ENCODE measurements around the gene COX6A1. TPM values are rescaled to one million over a fixed set of nuclear protein-coding genes. Genes with fewer than 3 reads are reported as not detected.

The COX6A1 gene
- total and polyA plus RNA-seq, 2 donors (not counting 1 experiment from before 2014, with no cell fraction given), result 137 to 484 TPM

DNA sequence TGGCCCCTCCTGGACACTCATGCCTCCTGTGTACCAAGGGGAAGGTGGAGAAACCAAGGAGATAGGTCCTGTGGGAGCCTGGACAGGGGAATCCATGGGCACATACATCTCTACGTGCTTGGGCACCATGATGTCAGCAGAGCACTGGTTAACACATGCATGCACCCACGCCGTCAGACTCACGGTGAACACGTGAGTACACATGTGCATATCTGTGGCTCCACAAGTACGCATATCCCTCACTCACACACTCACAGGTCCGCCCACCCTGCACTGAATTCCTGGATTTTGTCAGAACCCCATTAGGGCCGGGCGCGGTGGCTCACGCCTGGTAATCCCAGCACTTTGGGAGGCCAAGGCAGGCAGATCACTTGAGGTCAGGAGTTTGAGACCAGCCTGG lies 29.1 kb upstream of the COX6A1 start:
- Histone ChIP-seq H3K36me3 (replicated peaks in 1 of 2; ENCODE audit: control extremely low read depth in 1 of 2, control insufficient read depth in 1 of 2, extremely low read depth in 1 of 2, insufficient read depth in 2 of 2, low read length in 1 of 2) (no peaks in the 10 kb centered on the region), H3K4me2 (replicated peaks; ENCODE audit: low read depth, low read length, poor library complexity, severe bottlenecking) (no peak overlapping the region), H3K4me1 (ENCODE audit: control insufficient read depth in 2 of 2, insufficient read depth in 2 of 2, low read length in 2 of 2) (no peaks in the 10 kb centered on the region), H2AFZ (ENCODE audit: insufficient read depth, low read depth, low read length, poor library complexity, severe bottlenecking) (no peak overlapping the region), H3K27me3 (replicated peaks in 1 of 4; ENCODE audit: control extremely low read depth in 1 of 4, control insufficient read depth in 3 of 4, insufficient read depth in 4 of 4, low read length in 3 of 4) (peaks cover 0 to 3% (median 0%) of the 10 kb centered on the region in 4 experiments), H3K27ac (ENCODE audit: low read length in 2 of 2) (no peak overlapping the region), H3K9ac (ENCODE audit: low read length) (no peak overlapping the region), H3K4me3 (ENCODE audit: control extremely low read depth in 1 of 5, extremely low read depth in 1 of 5, insufficient read depth in 1 of 5, low read depth in 2 of 5, low read length in 4 of 5) (no peak overlapping the region), H4K20me1 (ENCODE audit: control insufficient read depth, insufficient read depth, low read length, poor library complexity, severe bottlenecking) (no peaks in the 10 kb centered on the region), H3K79me2 (ENCODE audit: control insufficient read depth, insufficient read depth, low read length) (no peaks in the 10 kb centered on the region), H3K9me3 (ENCODE audit: control extremely low read depth in 1 of 3, control insufficient read depth in 2 of 3, insufficient read depth in 1 of 3, low read length in 2 of 3) (peaks cover 0 to 4% (median 0%) of the 10 kb centered on the region in 3 donors)
- H3K9me3 Mint-ChIP-seq (ENCODE audit: insufficient read depth), result no peaks in the 10 kb centered on the region
- no peak for ATAC-seq (ENCODE audit: low read depth)
- H3K27me3 Mint-ChIP-seq, result peaks cover 11% of the 10 kb centered on the region
- CTCF ChIA-PET, result interaction anchor here (1.6 kb wide), 1 partner anchor 20 kb away, joined by 4 read pairs; no protein-coding TSS in a partner anchor
- TF ChIP-seq EZH2 (IDR thresholded peaks at IDR 0.05; ENCODE audit: borderline replicate concordance, insufficient read depth, low read depth, low read length, poor library complexity, severe bottlenecking), result no peak
- TF ChIP-seq, protein P1, sequence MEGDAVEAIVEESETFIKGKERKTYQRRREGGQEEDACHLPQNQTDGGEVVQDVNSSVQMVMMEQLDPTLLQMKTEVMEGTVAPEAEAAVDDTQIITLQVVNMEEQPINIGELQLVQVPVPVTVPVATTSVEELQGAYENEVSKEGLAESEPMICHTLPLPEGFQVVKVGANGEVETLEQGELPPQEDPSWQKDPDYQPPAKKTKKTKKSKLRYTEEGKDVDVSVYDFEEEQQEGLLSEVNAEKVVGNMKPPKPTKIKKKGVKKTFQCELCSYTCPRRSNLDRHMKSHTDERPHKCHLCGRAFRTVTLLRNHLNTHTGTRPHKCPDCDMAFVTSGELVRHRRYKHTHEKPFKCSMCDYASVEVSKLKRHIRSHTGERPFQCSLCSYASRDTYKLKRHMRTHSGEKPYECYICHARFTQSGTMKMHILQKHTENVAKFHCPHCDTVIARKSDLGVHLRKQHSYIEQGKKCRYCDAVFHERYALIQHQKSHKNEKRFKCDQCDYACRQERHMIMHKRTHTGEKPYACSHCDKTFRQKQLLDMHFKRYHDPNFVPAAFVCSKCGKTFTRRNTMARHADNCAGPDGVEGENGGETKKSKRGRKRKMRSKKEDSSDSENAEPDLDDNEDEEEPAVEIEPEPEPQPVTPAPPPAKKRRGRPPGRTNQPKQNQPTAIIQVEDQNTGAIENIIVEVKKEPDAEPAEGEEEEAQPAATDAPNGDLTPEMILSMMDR (IDR thresholded peaks at IDR 0.05), result no peak
- H3K4me1 Mint-ChIP-seq, result no peaks in the 10 kb centered on the region
- no peak for DNase-seq
- intact Hi-C loops (cut with micrococcal nuclease), result no loop called here
- no peak overlapping the region for H3K4me3 Mint-ChIP-seq
- WGBS (ENCODE audit: insufficient coverage), result 90% methylated on average over 7 of the region's 11 CpGs
- POLR2A ChIA-PET, result no interaction called here
- H3K27ac Mint-ChIP-seq, result no peak overlapping the region

DNA sequence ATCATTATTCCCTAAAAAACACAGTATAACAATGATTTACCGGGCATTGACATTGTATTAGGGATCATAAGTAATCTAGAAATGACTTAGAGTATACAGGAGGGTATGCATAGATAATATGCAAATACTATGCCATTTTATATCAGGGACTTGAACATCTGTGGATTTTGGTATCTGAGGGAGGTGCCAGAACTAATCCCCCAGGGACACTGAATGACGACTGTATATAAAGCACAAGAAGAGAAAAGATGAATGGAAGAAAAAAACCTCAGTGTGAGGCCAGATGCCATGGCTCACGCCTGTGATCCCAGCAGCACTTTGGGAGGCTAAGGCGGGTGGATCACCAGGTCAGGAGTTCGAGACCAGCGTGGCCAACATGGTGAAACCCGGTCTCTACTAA lies 25.5 kb upstream of the COX6A1 start:
- Mint-ChIP-seq H3K27ac (no peak overlapping the region), H3K27me3 (peaks cover 22% of the 10 kb centered on the region), H3K4me3 (no peak overlapping the region), H3K9me3 (ENCODE audit: insufficient read depth) (no peaks in the 10 kb centered on the region), H3K4me1 (no peaks in the 10 kb centered on the region)
- Histone ChIP-seq H3K9me3 (ENCODE audit: control extremely low read depth in 1 of 3, control insufficient read depth in 2 of 3, insufficient read depth in 1 of 3, low read length in 2 of 3) (no peaks in the 10 kb centered on the region), H3K27ac (ENCODE audit: low read length in 2 of 2) (no peak overlapping the region), H2AFZ (ENCODE audit: insufficient read depth, low read depth, low read length, poor library complexity, severe bottlenecking) (no peak overlapping the region), H3K36me3 (replicated peaks in 1 of 2; ENCODE audit: control extremely low read depth in 1 of 2, control insufficient read depth in 1 of 2, extremely low read depth in 1 of 2, insufficient read depth in 2 of 2, low read length in 1 of 2) (no peaks in the 10 kb centered on the region), H3K4me2 (replicated peaks; ENCODE audit: low read depth, low read length, poor library complexity, severe bottlenecking) (no peak overlapping the region), H4K20me1 (ENCODE audit: control insufficient read depth, insufficient read depth, low read length, poor library complexity, severe bottlenecking) (no peaks in the 10 kb centered on the region), H3K27me3 (replicated peaks in 1 of 4; ENCODE audit: control extremely low read depth in 1 of 4, control insufficient read depth in 3 of 4, insufficient read depth in 4 of 4, low read length in 3 of 4) (peaks cover 0 to under 1% (median 0%) of the 10 kb centered on the region in 4 experiments), H3K4me3 (ENCODE audit: control extremely low read depth in 1 of 5, extremely low read depth in 1 of 5, insufficient read depth in 1 of 5, low read depth in 2 of 5, low read length in 4 of 5) (no peak overlapping the region), H3K9ac (ENCODE audit: low read length) (no peak overlapping the region), H3K4me1 (ENCODE audit: control insufficient read depth in 2 of 2, insufficient read depth in 2 of 2, low read length in 2 of 2) (no peaks in the 10 kb centered on the region), H3K79me2 (ENCODE audit: control insufficient read depth, insufficient read depth, low read length) (no peaks in the 10 kb centered on the region)
- 8% methylated on average over 1 of the region's 7 CpGs for WGBS (ENCODE audit: insufficient coverage)
- ATAC-seq (ENCODE audit: low read depth), result no peak
- intact Hi-C loops (cut with micrococcal nuclease), result no loop called here
- POLR2A ChIA-PET, result no interaction called here
- CTCF ChIA-PET, result no interaction called here
- no peak for TF ChIP-seq EZH2 (IDR thresholded peaks at IDR 0.05; ENCODE audit: borderline replicate concordance, insufficient read depth, low read depth, low read length, poor library complexity, severe bottlenecking)
- TF ChIP-seq, protein P1 (IDR thresholded peaks at IDR 0.05), result no peak
- DNase-seq, result no peak

Measured in B cell (primary cell).